Measurements from ENCODE around the gene CMPK2.

GRCh38 chr2:6806604-6807003 is 59.1 kb downstream of the CMPK2 start:
- no peak for TF ChIP-seq CTCF (IDR thresholded peaks at IDR 0.05 in 2 of 3, conservative IDR thresholded peaks at IDR 0.05 in 1 of 3; ENCODE audit: insufficient read depth in 2 of 3, low read depth in 1 of 3, low read length in 3 of 3)
- no peak for TF ChIP-seq EZH2 (IDR thresholded peaks at IDR 0.05; ENCODE audit: borderline replicate concordance, low read depth, low read length)
- no peak for TF ChIP-seq RUNX1 (IDR thresholded peaks at IDR 0.05; ENCODE audit: low read depth)
- no peak for TF ChIP-seq MXI1 (IDR thresholded peaks at IDR 0.05; ENCODE audit: low read depth, low read length)
- no peak for TF ChIP-seq ILF3 (IDR thresholded peaks at IDR 0.05; ENCODE audit: borderline replicate concordance)
- no peak for TF ChIP-seq GATAD2A (IDR thresholded peaks at IDR 0.05)
- no peak for TF ChIP-seq TAL1 (IDR thresholded peaks at IDR 0.05)
- TF ChIP-seq GTF2B (IDR thresholded peaks at IDR 0.05; ENCODE audit: extremely low read depth, insufficient read length), result no peak
- no peak for TF ChIP-seq HMGXB4 (CRISPR knock-in tag; IDR thresholded peaks at IDR 0.05)
- TF ChIP-seq STAT6 (CRISPR knock-in tag; IDR thresholded peaks at IDR 0.05), result no peak
- no peak for TF ChIP-seq PHB2 (IDR thresholded peaks at IDR 0.05; ENCODE audit: low read depth)
- no peak for TF ChIP-seq KDM1A (IDR thresholded peaks at IDR 0.05)

All from K562 (cell line).